Measurements from ENCODE around the gene ZNF732. TPM values are rescaled to one million over a fixed set of nuclear protein-coding genes. Genes with fewer than 3 reads are reported as not detected.
"Not testable (repeated sequence)": the region's sequence is repeated elsewhere in the genome, so short reads cannot be mapped to it uniquely, and the experiment has no call there.

The ZNF732 gene
- total RNA-seq, 2 donors from 2014 or later, result 1.4 TPM; not detected in 1

GRCh38 chr4:288891-289290 is 16.4 kb downstream of the ZNF732 start:
- intact Hi-C loops (cut with DNase I), result no loop called here
- Histone ChIP-seq H3K9me3 (no peaks in the 10 kb centered on the region), H3K27me3 (no peaks in the 10 kb centered on the region), H3K36me3 (no peaks in the 10 kb centered on the region), H3K4me3 (no peak overlapping the region), H3K9ac (ENCODE audit: low read depth in 2 of 2, low read length in 2 of 2) (no peak overlapping the region), H3K27ac (no peak overlapping the region), H3K4me1 (no peaks in the 10 kb centered on the region)
- TF ChIP-seq CTCF (IDR thresholded peaks at IDR 0.05), result no peak
- no peak for DNase-seq

DNA sequence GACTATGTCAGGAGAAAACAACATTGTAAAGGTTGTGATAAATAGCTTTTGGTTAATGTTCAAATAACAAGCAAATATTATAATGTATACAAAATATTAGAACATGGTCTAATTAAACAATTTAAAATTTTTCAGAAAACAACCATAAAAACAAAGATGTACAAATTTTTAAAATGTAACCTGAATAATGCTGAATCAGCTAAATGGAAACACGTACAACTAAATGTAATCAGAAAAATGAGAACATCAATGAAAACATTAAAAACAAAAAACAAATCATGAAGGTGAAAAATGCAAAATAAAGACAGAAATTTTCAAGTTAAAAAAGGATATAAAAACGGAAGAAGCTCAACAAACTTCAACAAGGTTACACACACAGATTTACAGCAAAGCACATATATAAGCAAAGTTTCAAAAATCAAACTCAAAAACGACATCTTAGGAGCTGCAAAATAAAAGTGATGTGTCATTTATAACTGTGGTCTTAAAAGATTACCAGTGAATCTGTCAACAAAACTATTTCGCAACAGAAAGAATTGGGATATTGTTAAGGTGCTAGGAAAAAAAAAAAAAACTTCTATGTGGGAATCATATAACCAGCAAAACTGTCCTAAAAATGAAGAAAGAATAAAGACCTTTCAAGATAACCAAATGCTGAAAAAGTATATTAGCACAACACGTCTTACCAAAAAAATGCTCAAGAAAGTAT is 31.8 kb downstream of the ZNF732 start:
- no peaks in the 10 kb centered on the region for H3K36me3 ChIP-seq
- DNase-seq, result no peak
- no peaks in the 10 kb centered on the region for H3K27me3 ChIP-seq
- intact Hi-C loops (cut with DNase I), result no loop called here
- no peak overlapping the region for H3K9ac ChIP-seq (ENCODE audit: low read depth in 2 of 2, low read length in 2 of 2)
- peaks cover 22% of the 10 kb centered on the region for H3K9me3 ChIP-seq
- H3K4me3 ChIP-seq, result no peak overlapping the region
- TF ChIP-seq CTCF (IDR thresholded peaks at IDR 0.05), result no peak
- H3K4me1 ChIP-seq, result no peaks in the 10 kb centered on the region
- no peak overlapping the region for H3K27ac ChIP-seq

GRCh38 chr4:271492-272103 is 33.7 kb downstream of the ZNF732 start:
- Histone ChIP-seq H3K36me3 (no peaks in the 10 kb centered on the region), H3K9me3 (peaks cover 22% of the 10 kb centered on the region), H3K9ac (ENCODE audit: low read depth in 2 of 2, low read length in 2 of 2) (no peak overlapping the region), H3K4me3 (no peak overlapping the region), H3K4me1 (no peaks in the 10 kb centered on the region), H3K27me3 (no peaks in the 10 kb centered on the region), H3K27ac (no peak overlapping the region)
- intact Hi-C loops (cut with DNase I), result no loop called here
- no peak for TF ChIP-seq CTCF (IDR thresholded peaks at IDR 0.05)
- DNase-seq, result no peak

- H3K27ac ChIP-seq; H3K4me1 ChIP-seq; intact Hi-C loops (cut with DNase I); H3K27me3 ChIP-seq; H3K9ac ChIP-seq (ENCODE audit: low read depth in 2 of 2, low read length in 2 of 2); H3K4me3 ChIP-seq; H3K36me3 ChIP-seq; DNase-seq: not testable (repeated sequence)
- H3K9me3 ChIP-seq, result peaks cover 13% of the 10 kb centered on the region
Observed at GRCh38 chr4:259240-259639, 46.0 kb downstream of the ZNF732 start.

GRCh38 chr4:256492-256891 is 48.8 kb downstream of the ZNF732 start:
- intact Hi-C loops (cut with DNase I), result no loop called here
- no peak for DNase-seq

More at GRCh38 chr4:256492-256891, 48.8 kb downstream of the ZNF732 start:
- H3K36me3 ChIP-seq, result no peaks in the 10 kb centered on the region
- TF ChIP-seq CTCF (IDR thresholded peaks at IDR 0.05), result no peak
- H3K9me3 ChIP-seq, result peaks cover 18% of the 10 kb centered on the region
- H3K27me3 ChIP-seq, result no peaks in the 10 kb centered on the region
- no peak overlapping the region for H3K9ac ChIP-seq (ENCODE audit: low read depth in 2 of 2, low read length in 2 of 2)
- no peaks in the 10 kb centered on the region for H3K4me1 ChIP-seq
- H3K4me3 ChIP-seq, result no peak overlapping the region
- no peak overlapping the region for H3K27ac ChIP-seq
